HepG2 (cell line): ENCODE data around the gene RALY.

ENCODE experiments used
- CTCF ChIP-seq: sonication (generic); formaldehyde crosslinking; IDR thresholded peaks from 2 replicates; pipeline ENCODE4 v1.5.0; 2020; ENCODE audit warnings: mild to moderate bottlenecking, missing genetic modification reagents, moderate library complexity
- EZH2 ChIP-seq: conservative IDR thresholded peaks from 2 replicates; pipeline ENCODE4 v1.6.1; 2012; ENCODE audit warnings: mild to moderate bottlenecking, low read depth, low read length, moderate library complexity
- SRSF9 ChIP-seq: fragments of 200-400 bp; formaldehyde crosslinking; IDR thresholded peaks from 2 replicates; pipeline ENCODE4 v1.6.1; 2018; ENCODE audit warnings: borderline replicate concordance, mild to moderate bottlenecking, low read depth, low read length; ENCODE audit not compliant: insufficient read depth, poor library complexity, severe bottlenecking
- STAG1 ChIP-seq: sonication (generic); formaldehyde crosslinking; IDR thresholded peaks from 2 replicates; pipeline ENCODE4 v1.4.0; 2020; ENCODE audit warnings: missing genetic modification reagents
- ZNF160 ChIP-seq: sonication (generic); formaldehyde crosslinking; IDR thresholded peaks from 2 replicates; pipeline ENCODE4 v1.8.0; 2022; ENCODE audit warnings: mild to moderate bottlenecking, inconsistent platforms, missing genetic modification reagents
- ZNF367 ChIP-seq: sonication (generic); formaldehyde crosslinking; IDR thresholded peaks from 2 replicates; pipeline ENCODE4 v1.4.0; 2020; ENCODE audit warnings: missing genetic modification reagents, borderline replicate concordance

- TF ChIP-seq ZNF160 (CRISPR knock-in tag) (no peak), SRSF9 (no peak), CTCF (CRISPR knock-in tag) (no peak), STAG1 (no peak), ZNF367 (CRISPR knock-in tag) (no peak), EZH2 (no peak)
Measured at GRCh38 chr20:34078540-34078939, 84.8 kb downstream of the RALY start.
